NCI-H1048 (cell line): ENCODE measurements around the gene SNX25.
"Not testable (repeated sequence)": the region's sequence is repeated elsewhere in the genome, so short reads cannot be mapped to it uniquely, and the experiment has no call there.

Experiments
- DNase-seq: peaks from one replicate; lab custom pipeline; 2025; lab: John Stamatoyannopoulos, UW

SNX25 gene

GRCh38 chr4:185205073-185205472, 4.3 kb upstream of the SNX25 start:
- not testable (repeated sequence) for DNase-seq

GRCh38 chr4:185205697-185206342, 3.6 kb upstream of the SNX25 start:
- DNase-seq: no peak

- DNase-seq: no peak
Measured at GRCh38 chr4:185207466-185207865, 1.9 kb upstream of the SNX25 start.

- not testable (repeated sequence) for DNase-seq
Measured at GRCh38 chr4:185209852-185210101, 379 bp downstream of the SNX25 start.

GRCh38 chr4:185210102-185210981, 944 bp downstream of the SNX25 start:
- DNase-seq: no peak

- no peak for DNase-seq
Measured at GRCh38 chr4:185211035-185211434, 1.6 kb downstream of the SNX25 start.

GRCh38 chr4:185211641-185212040, 2.2 kb downstream of the SNX25 start:
- no peak for DNase-seq

- no peak for DNase-seq
Measured at GRCh38 chr4:185212581-185212980, 3.2 kb downstream of the SNX25 start.

GRCh38 chr4:185213877-185214276, 4.5 kb downstream of the SNX25 start:
- no peak for DNase-seq

- no peak for DNase-seq
Measured at GRCh38 chr4:185215261-185215660, 5.9 kb downstream of the SNX25 start.

GRCh38 chr4:185217408-185217975, 8.1 kb downstream of the SNX25 start:
- no peak for DNase-seq

- DNase-seq: no peak
Measured at GRCh38 chr4:185218312-185218711, 8.9 kb downstream of the SNX25 start.

- peak; percentile 76 for DNase-seq
Measured at GRCh38 chr4:185219551-185220344, 10.3 kb downstream of the SNX25 start.

GRCh38 chr4:185221491-185221890, 12.1 kb downstream of the SNX25 start:
- no peak for DNase-seq

- no peak for DNase-seq
Measured at GRCh38 chr4:185221912-185222311, 12.5 kb downstream of the SNX25 start.

- DNase-seq: no peak
Measured at GRCh38 chr4:185222598-185222997, 13.2 kb downstream of the SNX25 start.

GRCh38 chr4:185224597-185224996, 15.2 kb downstream of the SNX25 start:
- DNase-seq: no peak

- DNase-seq: no peak
Measured at GRCh38 chr4:185225940-185226339, 16.5 kb downstream of the SNX25 start.

GRCh38 chr4:185227131-185227551, 17.7 kb downstream of the SNX25 start:
- no peak for DNase-seq

- DNase-seq: no peak
Measured at GRCh38 chr4:185227713-185228278, 18.4 kb downstream of the SNX25 start.

GRCh38 chr4:185229021-185229818, 19.8 kb downstream of the SNX25 start:
- DNase-seq: no peak
